GM23338 (cell line): Measurements from ENCODE around the gene MND1. TPM values are rescaled to one million over a fixed set of nuclear protein-coding genes. Genes with fewer than 3 reads are reported as not detected.

Experiments
- ATAC-seq: fragments of 200-7000 bp; cut with Tn5 transposase; 3 replicates; pipeline ENCODE4 v1.9.1; 2020
- DNase-seq: peaks from one replicate; pipeline ENCODE4 v3.0.0-alpha.2; 2015; ENCODE audit warnings: low spot score
- H2AFZ ChIP-seq: fragments of 200-600 bp; sonication (generic); 2 replicates; pipeline ENCODE4 v1.8.0; 2016; ENCODE audit warnings: antibody characterized with exemption, mild to moderate bottlenecking, moderate library complexity
- H3F3A ChIP-seq: fragments of 200-600 bp; sonication (generic); replicated peaks from 2 replicates; pipeline ENCODE4 v1.8.0; 2017; ENCODE audit warnings: antibody characterized with exemption, mixed run types, low read depth
- H3K27ac ChIP-seq: fragments of 200-600 bp; sonication (generic); 2 replicates; pipeline ENCODE4 v1.6.1; 2016; ENCODE audit warnings: low read depth
- H3K27me3 ChIP-seq: fragments of 200-600 bp; sonication (generic); 2 replicates; pipeline ENCODE4 v1.8.0; 2016; ENCODE audit warnings: mild to moderate bottlenecking, mixed run types, moderate library complexity; ENCODE audit not compliant: insufficient read depth
- H3K36me3 ChIP-seq: fragments of 200-600 bp; sonication (generic); 2 replicates; pipeline ENCODE4 v1.8.0; 2016; ENCODE audit warnings: mild to moderate bottlenecking; ENCODE audit not compliant: insufficient read depth
- H3K4me1 ChIP-seq: fragments of 200-600 bp; sonication (generic); 2 replicates; pipeline ENCODE4 v1.8.0; 2016; ENCODE audit warnings: mild to moderate bottlenecking, moderate library complexity; ENCODE audit not compliant: insufficient read depth
- H3K4me2 ChIP-seq: fragments of 200-600 bp; sonication (generic); 2 replicates; pipeline ENCODE4 v1.7.1; 2017; ENCODE audit warnings: mixed run types
- H3K4me3 ChIP-seq: fragments of 200-600 bp; sonication (generic); 2 replicates; pipeline ENCODE4 v1.6.1; 2016; ENCODE audit warnings: mixed run types
- H3K79me2 ChIP-seq: fragments of 200-600 bp; sonication (generic); replicated peaks from 2 replicates; pipeline ENCODE4 v1.8.0; 2017; ENCODE audit warnings: mild to moderate bottlenecking; ENCODE audit not compliant: insufficient read depth
- H3K9me2 ChIP-seq: fragments of 200-600 bp; sonication (generic); 2 replicates; pipeline ENCODE4 v1.8.0; 2017; ENCODE audit not compliant: insufficient read depth
- H4K20me1 ChIP-seq: fragments of 200-600 bp; sonication (generic); replicated peaks from 2 replicates; pipeline ENCODE4 v1.8.0; 2017; ENCODE audit warnings: mild to moderate bottlenecking; ENCODE audit not compliant: insufficient read depth
- H3K27ac Mint-ChIP-seq: 2 replicates; pipeline ENCODE4 v1.8.0; 2020; ENCODE audit warnings: inconsistent platforms, mild to moderate bottlenecking, moderate library complexity, mixed read lengths
- H3K27me3 Mint-ChIP-seq: 3 replicates; pipeline ENCODE4 v1.8.0; 2022; ENCODE audit warnings: low read depth, mild to moderate bottlenecking, moderate library complexity, mixed read lengths, inconsistent platforms; ENCODE audit not compliant: insufficient read depth, poor library complexity
- H3K36me3 Mint-ChIP-seq: 3 replicates; pipeline ENCODE4 v1.8.0; 2021; ENCODE audit warnings: low read depth, mild to moderate bottlenecking, inconsistent platforms, moderate library complexity, mixed read lengths
- H3K4me1 Mint-ChIP-seq: 3 replicates; pipeline ENCODE4 v1.8.0; 2020; ENCODE audit warnings: mild to moderate bottlenecking, inconsistent platforms, mixed read lengths
- H3K4me3 Mint-ChIP-seq: 3 replicates; pipeline ENCODE4 v1.8.0; 2021; ENCODE audit warnings: moderate library complexity, mild to moderate bottlenecking, inconsistent platforms, mixed read lengths
- H3K9me3 Mint-ChIP-seq: 3 replicates; pipeline ENCODE4 v1.8.0; 2020; ENCODE audit warnings: moderate library complexity, mild to moderate bottlenecking, inconsistent platforms, mixed read lengths
- CREB1 ChIP-seq: fragments of 250-450 bp; sonication (Bioruptor Pico); IDR thresholded peaks from 2 replicates; pipeline ENCODE4 v1.5.0; 2020; ENCODE audit warnings: low read depth, mild to moderate bottlenecking, moderate library complexity
- EZH2 ChIP-seq: fragments of 200-600 bp; sonication (generic); IDR thresholded peaks from one replicate; pipeline ENCODE4 v1.8.0; 2017; ENCODE audit warnings: antibody characterized with exemption, mild to moderate bottlenecking, low read depth; ENCODE audit not compliant: unreplicated experiment
- EZH2phosphoT487 ChIP-seq: fragments of 200-600 bp; sonication (generic); IDR thresholded peaks from one replicate; pipeline ENCODE4 v1.8.1; 2018; ENCODE audit warnings: antibody characterized with exemption; ENCODE audit not compliant: unreplicated experiment
- JUNB ChIP-seq: IDR thresholded peaks from one replicate; pipeline ENCODE4 v1.6.1; 2016; ENCODE audit warnings: antibody characterized with exemption; ENCODE audit not compliant: unreplicated experiment
- POLR2AphosphoS5 ChIP-seq: IDR thresholded peaks from 2 replicates; pipeline ENCODE4 v1.6.1; 2016; ENCODE audit warnings: antibody characterized with exemption, low read depth
- STAT1 ChIP-seq: IDR thresholded peaks from one replicate; pipeline ENCODE4 v1.6.1; 2016; ENCODE audit warnings: antibody characterized with exemption; ENCODE audit not compliant: unreplicated experiment
- ZNF114 ChIP-seq: fragments of 250-450 bp; sonication (Bioruptor Pico); IDR thresholded peaks from 2 replicates; pipeline ENCODE4 v1.5.0; 2020; ENCODE audit warnings: mild to moderate bottlenecking, moderate library complexity
- ZNF331 ChIP-seq: fragments of 250-450 bp; sonication (Bioruptor Pico); IDR thresholded peaks from 2 replicates; pipeline ENCODE4 v1.5.0; 2020; ENCODE audit warnings: low read depth, mild to moderate bottlenecking, moderate library complexity
- polyA plus RNA-seq: library from polyadenylated mRNA; unstranded; fragments of >200 nt; fragmentation: Nextera tagmentation; extraction: Ambion mirVana; gene quantifications from 2 replicates; pipeline ENCODE4 v1.2.1, GENCODE V29; 2016
- total RNA-seq: library from RNA; depleted of rRNA; stranded (reverse); fragments of >200 nt; shearing (Covaris generic); gene quantifications from 2 replicates; pipeline ENCODE4 v1.2.3, GENCODE V29; 2014
- TF ChIP-seq, protein P1 (sequence below), 2 experiments: fragments of 200-600 bp in 1 of 2; sonication (generic) in 1 of 2; conservative IDR thresholded peaks; 2 replicates each; pipeline versions ENCODE4 v1.5.1 to v1.6.1; 2016 to 2017; ENCODE audit warnings: antibody characterized with exemption in 2 of 2, low read depth in 2 of 2, mild to moderate bottlenecking in 2 of 2, moderate library complexity in 1 of 2
- TF ChIP-seq, protein P2 (sequence below): IDR thresholded peaks from 2 replicates; pipeline ENCODE4 v1.6.1; 2016; ENCODE audit warnings: antibody characterized with exemption
- TF ChIP-seq, protein P3 (sequence below): IDR thresholded peaks from one replicate; pipeline ENCODE4 v1.6.1; 2018; ENCODE audit warnings: antibody characterized with exemption; ENCODE audit not compliant: unreplicated experiment

MND1 gene
- total and polyA plus RNA-seq, 2 experiments from 2014 or later: 22.5 to 63.5 TPM

DNA sequence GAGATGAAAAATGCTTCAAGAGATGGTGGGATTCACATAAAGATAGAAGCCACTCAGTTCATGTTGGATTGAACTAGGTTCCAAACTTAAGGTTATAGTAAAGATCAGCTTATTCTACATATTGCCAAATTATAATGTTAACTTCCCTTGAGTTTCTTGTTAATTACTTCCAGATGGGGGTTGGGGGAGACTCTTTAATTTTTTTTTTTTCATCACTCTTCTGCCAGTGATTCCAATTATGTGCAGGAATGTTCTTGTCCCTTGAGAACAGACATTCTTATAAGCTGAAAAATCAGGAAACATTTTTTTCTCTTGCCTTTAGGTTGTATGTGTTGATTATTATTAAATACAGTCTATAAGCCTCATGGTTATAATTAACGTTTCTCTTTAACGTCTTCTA is 30.0 kb downstream of the MND1 start:
- Histone ChIP-seq H3K27me3 (no peaks in the 10 kb centered on the region), H3K4me1 (no peaks in the 10 kb centered on the region), H2AFZ (no peak overlapping the region), H3K4me3 (no peak overlapping the region), H3K4me2 (no peak overlapping the region), H3K9me2 (no peaks in the 10 kb centered on the region), H3K79me2 (no peaks in the 10 kb centered on the region), H4K20me1 (no peaks in the 10 kb centered on the region; the same call in 1 of the 2 replicates), H3K36me3 (peaks cover 2% of the 10 kb centered on the region), H3F3A (no peaks in the 10 kb centered on the region), H3K27ac (no peak overlapping the region)
- Mint-ChIP-seq H3K4me1 (no peaks in the 10 kb centered on the region), H3K36me3 (peaks cover 40% of the 10 kb centered on the region), H3K27me3 (no peaks in the 10 kb centered on the region), H3K9me3 (peaks cover 6% of the 10 kb centered on the region; the same call in 1 of the 3 replicates), H3K27ac (no peak overlapping the region), H3K4me3 (no peak overlapping the region)
- TF ChIP-seq CREB1 (CRISPR knock-in tag) (no peak), EZH2 (no peak), ZNF331 (CRISPR knock-in tag) (no peak), EZH2phosphoT487 (no peak), STAT1 (no peak), JUNB (no peak), POLR2AphosphoS5 (no peak), ZNF114 (CRISPR knock-in tag) (no peak)
- TF ChIP-seq, protein P1, sequence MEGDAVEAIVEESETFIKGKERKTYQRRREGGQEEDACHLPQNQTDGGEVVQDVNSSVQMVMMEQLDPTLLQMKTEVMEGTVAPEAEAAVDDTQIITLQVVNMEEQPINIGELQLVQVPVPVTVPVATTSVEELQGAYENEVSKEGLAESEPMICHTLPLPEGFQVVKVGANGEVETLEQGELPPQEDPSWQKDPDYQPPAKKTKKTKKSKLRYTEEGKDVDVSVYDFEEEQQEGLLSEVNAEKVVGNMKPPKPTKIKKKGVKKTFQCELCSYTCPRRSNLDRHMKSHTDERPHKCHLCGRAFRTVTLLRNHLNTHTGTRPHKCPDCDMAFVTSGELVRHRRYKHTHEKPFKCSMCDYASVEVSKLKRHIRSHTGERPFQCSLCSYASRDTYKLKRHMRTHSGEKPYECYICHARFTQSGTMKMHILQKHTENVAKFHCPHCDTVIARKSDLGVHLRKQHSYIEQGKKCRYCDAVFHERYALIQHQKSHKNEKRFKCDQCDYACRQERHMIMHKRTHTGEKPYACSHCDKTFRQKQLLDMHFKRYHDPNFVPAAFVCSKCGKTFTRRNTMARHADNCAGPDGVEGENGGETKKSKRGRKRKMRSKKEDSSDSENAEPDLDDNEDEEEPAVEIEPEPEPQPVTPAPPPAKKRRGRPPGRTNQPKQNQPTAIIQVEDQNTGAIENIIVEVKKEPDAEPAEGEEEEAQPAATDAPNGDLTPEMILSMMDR (conservative IDR thresholded peaks at IDR 0.05; ENCODE audit: low read depth in 2 of 2): no peak
- TF ChIP-seq, protein P2, sequence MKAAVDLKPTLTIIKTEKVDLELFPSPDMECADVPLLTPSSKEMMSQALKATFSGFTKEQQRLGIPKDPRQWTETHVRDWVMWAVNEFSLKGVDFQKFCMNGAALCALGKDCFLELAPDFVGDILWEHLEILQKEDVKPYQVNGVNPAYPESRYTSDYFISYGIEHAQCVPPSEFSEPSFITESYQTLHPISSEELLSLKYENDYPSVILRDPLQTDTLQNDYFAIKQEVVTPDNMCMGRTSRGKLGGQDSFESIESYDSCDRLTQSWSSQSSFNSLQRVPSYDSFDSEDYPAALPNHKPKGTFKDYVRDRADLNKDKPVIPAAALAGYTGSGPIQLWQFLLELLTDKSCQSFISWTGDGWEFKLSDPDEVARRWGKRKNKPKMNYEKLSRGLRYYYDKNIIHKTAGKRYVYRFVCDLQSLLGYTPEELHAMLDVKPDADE: no peak
- TF ChIP-seq, protein P3, sequence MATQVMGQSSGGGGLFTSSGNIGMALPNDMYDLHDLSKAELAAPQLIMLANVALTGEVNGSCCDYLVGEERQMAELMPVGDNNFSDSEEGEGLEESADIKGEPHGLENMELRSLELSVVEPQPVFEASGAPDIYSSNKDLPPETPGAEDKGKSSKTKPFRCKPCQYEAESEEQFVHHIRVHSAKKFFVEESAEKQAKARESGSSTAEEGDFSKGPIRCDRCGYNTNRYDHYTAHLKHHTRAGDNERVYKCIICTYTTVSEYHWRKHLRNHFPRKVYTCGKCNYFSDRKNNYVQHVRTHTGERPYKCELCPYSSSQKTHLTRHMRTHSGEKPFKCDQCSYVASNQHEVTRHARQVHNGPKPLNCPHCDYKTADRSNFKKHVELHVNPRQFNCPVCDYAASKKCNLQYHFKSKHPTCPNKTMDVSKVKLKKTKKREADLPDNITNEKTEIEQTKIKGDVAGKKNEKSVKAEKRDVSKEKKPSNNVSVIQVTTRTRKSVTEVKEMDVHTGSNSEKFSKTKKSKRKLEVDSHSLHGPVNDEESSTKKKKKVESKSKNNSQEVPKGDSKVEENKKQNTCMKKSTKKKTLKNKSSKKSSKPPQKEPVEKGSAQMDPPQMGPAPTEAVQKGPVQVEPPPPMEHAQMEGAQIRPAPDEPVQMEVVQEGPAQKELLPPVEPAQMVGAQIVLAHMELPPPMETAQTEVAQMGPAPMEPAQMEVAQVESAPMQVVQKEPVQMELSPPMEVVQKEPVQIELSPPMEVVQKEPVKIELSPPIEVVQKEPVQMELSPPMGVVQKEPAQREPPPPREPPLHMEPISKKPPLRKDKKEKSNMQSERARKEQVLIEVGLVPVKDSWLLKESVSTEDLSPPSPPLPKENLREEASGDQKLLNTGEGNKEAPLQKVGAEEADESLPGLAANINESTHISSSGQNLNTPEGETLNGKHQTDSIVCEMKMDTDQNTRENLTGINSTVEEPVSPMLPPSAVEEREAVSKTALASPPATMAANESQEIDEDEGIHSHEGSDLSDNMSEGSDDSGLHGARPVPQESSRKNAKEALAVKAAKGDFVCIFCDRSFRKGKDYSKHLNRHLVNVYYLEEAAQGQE: no peak
- ATAC-seq (no peak), DNase-seq (no peak)
